HepG2 (cell line): ENCODE results near the gene NOC3L. TPM values are rescaled to one million over a fixed set of nuclear protein-coding genes. Genes with fewer than 3 reads are reported as not detected.

Experiments
- ATAC-seq: fragments of 200-7000 bp; cut with Tn5 transposase; 3 replicates; pipeline ENCODE4 v1.9.1; 2020; ENCODE audit warnings: mild to moderate bottlenecking, moderate library complexity
- BruUV-seq: library from RNA; stranded (reverse); fragments of 400-500 nt; replicated peaks from 2 replicates; lab custom pipeline; 2021; lab: Mats Ljungman, UMichigan
- CTCF ChIA-PET: fragments of 300-600 bp; formaldehyde crosslinking; extraction: SDS; loops from one replicate; lab custom pipeline; 2021; ENCODE audit warnings: low total read pairs, inconsistent platforms, low intra/inter-chr PET ratio; lab: Yijun Ruan, JAX
- POLR2A ChIA-PET: fragments of 350-600 bp; sonication (Branson Sonifier 250); formaldehyde crosslinking; loops from one replicate; lab custom pipeline; 2020; ENCODE audit warnings: antibody characterized with exemption, inconsistent platforms; lab: Yijun Ruan, JAX
- DNase-seq: peaks from one replicate; pipeline ENCODE4 v3.0.0-alpha.2; 2015; ENCODE audit warnings: low spot score
- FAIRE-seq: peaks from 3 replicates; lab custom pipeline; 2011; peaks lifted over from hg19 to GRCh38; lab: Jason Lieb, UNC
- H2AFZ ChIP-seq: one replicate; pipeline ENCODE4 v1.6.1; 2011; ENCODE audit warnings: low read length, inconsistent platforms
- H3K27ac ChIP-seq: fragments of 300-600 bp; 3 replicates; pipeline ENCODE4 v1.8.0; 2011; ENCODE audit warnings: mixed run types, mild to moderate bottlenecking, mixed read lengths, low read length, inconsistent platforms; ENCODE audit not compliant: insufficient read depth; ENCODE audit errors: extremely low read length
- H3K27me3 ChIP-seq, 2 experiments: fragments of 200-600 bp in 1 of 2; 2 replicates in 1 of 2; 3 replicates in 1 of 2; pipeline versions ENCODE4 v1.6.0 to v1.8.0; 2011; ENCODE audit warnings: low read length in 2 of 2, mild to moderate bottlenecking in 2 of 2, moderate library complexity in 2 of 2, inconsistent platforms in 1 of 2; ENCODE audit not compliant: insufficient read depth in 2 of 2, control insufficient read depth in 1 of 2
- H3K36me3 ChIP-seq, 2 experiments: fragments of 200-600 bp in 1 of 2; replicated peaks in 1 of 2; 2 replicates in 1 of 2; 3 replicates in 1 of 2; pipeline versions ENCODE4 v1.5.1 to v1.8.0; 2011; ENCODE audit warnings: low read length in 2 of 2, inconsistent platforms in 1 of 2; ENCODE audit not compliant: insufficient read depth in 2 of 2, control insufficient read depth in 1 of 2
- H3K4me1 ChIP-seq: 2 replicates; pipeline ENCODE4 v1.5.1; 2012; ENCODE audit warnings: low read length, inconsistent platforms; ENCODE audit not compliant: insufficient read depth
- H3K4me2 ChIP-seq: 2 replicates; pipeline ENCODE4 v1.6.0; 2011; ENCODE audit warnings: low read depth, low read length, inconsistent platforms
- H3K4me3 ChIP-seq, 3 experiments: fragments of 200-600 bp in 1 of 3; sonication (generic), shearing (Covaris generic) in 1 of 3; replicated peaks in 1 of 3; 2 replicates each; pipeline ENCODE4 v1.5.1; 2011 to 2016; ENCODE audit warnings: low read length in 3 of 3, inconsistent platforms in 2 of 3, low read depth in 2 of 3, mild to moderate bottlenecking in 2 of 3, control low read depth in 1 of 3, mixed read lengths in 1 of 3; ENCODE audit not compliant: insufficient read depth in 1 of 3
- H3K79me2 ChIP-seq: one replicate; pipeline ENCODE4 v1.6.1; 2011; ENCODE audit warnings: low read length, inconsistent platforms; ENCODE audit not compliant: insufficient read depth
- H3K9ac ChIP-seq: 2 replicates; pipeline ENCODE4 v1.6.0; 2011; ENCODE audit warnings: mild to moderate bottlenecking, low read depth, low read length, inconsistent platforms; ENCODE audit not compliant: insufficient read depth
- H3K9me3 ChIP-seq: 2 replicates; pipeline ENCODE4 v1.5.1; 2012; ENCODE audit warnings: mild to moderate bottlenecking, low read length
- H4K20me1 ChIP-seq: 2 replicates; pipeline ENCODE4 v1.6.0; 2011; ENCODE audit warnings: inconsistent platforms, mild to moderate bottlenecking, low read length, moderate library complexity; ENCODE audit not compliant: insufficient read depth
- ATF4 ChIP-seq, 2 experiments: fragments of 450-650 bp in 1 of 2; sonication (generic) in 1 of 2; formaldehyde crosslinking; IDR thresholded peaks; 2 replicates each; pipeline versions ENCODE4 v1.5.0 to v1.8.0; 2020 to 2022; ENCODE audit warnings: mild to moderate bottlenecking in 1 of 2, missing genetic modification reagents in 1 of 2
- CBX1 ChIP-seq: IDR thresholded peaks from one replicate; pipeline ENCODE4 v1.6.1; 2016; ENCODE audit warnings: antibody characterized with exemption, low read depth
- IRF1 ChIP-seq: sonication (generic); formaldehyde crosslinking; IDR thresholded peaks from 2 replicates; pipeline ENCODE4 v1.4.0; 2020; ENCODE audit warnings: low read depth, mild to moderate bottlenecking, missing genetic modification reagents
- KIAA2018 ChIP-seq: sonication (generic); formaldehyde crosslinking; IDR thresholded peaks from 2 replicates; pipeline ENCODE4 v1.5.0; 2020; ENCODE audit warnings: mild to moderate bottlenecking, missing genetic modification reagents, borderline replicate concordance
- MATR3 ChIP-seq: sonication (generic); formaldehyde crosslinking; IDR thresholded peaks from 2 replicates; pipeline ENCODE4 v1.4.0; 2020; ENCODE audit warnings: missing genetic modification reagents
- NCOR1 ChIP-seq: fragments of 200-600 bp; sonication (generic); IDR thresholded peaks from 2 replicates; pipeline ENCODE4 v1.7.0; 2017; ENCODE audit warnings: antibody characterized with exemption, low read length, borderline replicate concordance
- NFKBIZ ChIP-seq: IDR thresholded peaks from 2 replicates; pipeline ENCODE4 v1.6.1; 2018; ENCODE audit warnings: missing genetic modification reagents, missing compliant biosample characterization
- RBAK ChIP-seq: sonication (generic); formaldehyde crosslinking; IDR thresholded peaks from 2 replicates; pipeline ENCODE4 v1.5.1; 2020; ENCODE audit warnings: mild to moderate bottlenecking, missing genetic modification reagents
- ZNF333 ChIP-seq: sonication (generic); formaldehyde crosslinking; IDR thresholded peaks from 2 replicates; pipeline ENCODE4 v1.4.0; 2020; ENCODE audit warnings: mild to moderate bottlenecking, missing genetic modification reagents, borderline replicate concordance
- ZNF33B ChIP-seq: sonication (generic); formaldehyde crosslinking; IDR thresholded peaks from 2 replicates; pipeline ENCODE4 v1.5.1; 2020; ENCODE audit warnings: mild to moderate bottlenecking, missing genetic modification reagents
- ZNF383 ChIP-seq: sonication (generic); formaldehyde crosslinking; IDR thresholded peaks from 2 replicates; pipeline ENCODE4 v1.4.0; 2020; ENCODE audit warnings: missing genetic modification reagents, mild to moderate bottlenecking, borderline replicate concordance
- ZNF549 ChIP-seq: sonication (generic); formaldehyde crosslinking; IDR thresholded peaks from 2 replicates; pipeline ENCODE4 v1.5.0; 2020; ENCODE audit warnings: missing genetic modification reagents
- ZNF644 ChIP-seq: IDR thresholded peaks from 2 replicates; pipeline ENCODE4 v1.6.1; 2016; ENCODE audit warnings: low read depth
- WGBS: methylation state at CpG from one replicate; pipeline ENCODE4 v1.1.6; 2017; ENCODE audit warnings: low lambda C conversion rate; 5-methylcytosine and 5-hydroxymethylcytosine counted together
- in situ Hi-C: cut with HindIII; loops from 2 replicates; pipeline ENCODE4 v1.10.0; 2017; ENCODE audit warnings: low pct_unique_long_range_greater_than_20kb; ENCODE audit not compliant: extremely low pct_ligation_motif_present
- intact Hi-C: fragments of 100-400 bp; cut with micrococcal nuclease; formaldehyde crosslinking; loops from one replicate; pipeline ENCODE4 v1.10.0; 2022; ENCODE audit not compliant: unreplicated experiment
- polyA plus RNA-seq, 8 experiments: library from polyadenylated mRNA; depleted of rRNA in 3 of 8; stranded (reverse) in 7 of 8; unstranded in 1 of 8; fragments of >200 nt; fragmentation: Illumina TruSeq in 4 of 8; extraction: Trizol in 4 of 8; gene quantifications; 2 replicates each; pipeline versions ENCODE4 v1.2.1 to v1.2.3, GENCODE V29; 2011 to 2016; ENCODE audit warnings: low read depth in 4 of 8, missing spikeins in 1 of 8, mixed read lengths in 1 of 8; ENCODE audit not compliant: insufficient read depth in 1 of 8
- total RNA-seq, 5 experiments: library from RNA; depleted of rRNA; stranded (reverse); fragments of >200 nt; fragmentation: Illumina TruSeq; extraction: Trizol; gene quantifications; 2 replicates each; pipeline ENCODE4 v1.2.3, GENCODE V29; 2016; ENCODE audit warnings: low read depth in 1 of 5

The NOC3L gene
- total and polyA plus RNA-seq, 2 of the 13 experiments (the other 11 are each of a cell fraction or from before 2014, with no cell fraction given), result 7.8 to 36.6 TPM

GRCh38 chr10:94344522-94345122 lies 18.1 kb downstream of the NOC3L start (continued):
- no peak for TF ChIP-seq IRF1 (CRISPR knock-in tag)
- TF ChIP-seq MATR3 (CRISPR knock-in tag), result no peak
- no peak for TF ChIP-seq RBAK (CRISPR knock-in tag)
- no peak for TF ChIP-seq ZNF383
- no peak for TF ChIP-seq ZNF549 (CRISPR knock-in tag)

- H3K79me2 ChIP-seq, result no peaks in the 10 kb centered on the region
- H3K9me3 ChIP-seq, result no peaks in the 10 kb centered on the region
- ATAC-seq, result no peak
- POLR2A ChIA-PET, result no interaction called here
- no peak for FAIRE-seq
- no peaks in the 10 kb centered on the region for H4K20me1 ChIP-seq
- H3K27ac ChIP-seq, result no peak overlapping the region
- no peak overlapping the region for H3K4me2 ChIP-seq
- 95% methylated on average over 3 of the region's 3 CpGs for WGBS
- intact Hi-C loops, result no loop called here
- H3K4me1 ChIP-seq, result no peaks in the 10 kb centered on the region
- in situ Hi-C loops, result no loop called here
- H3K27me3 ChIP-seq, result no peaks in the 10 kb centered on the region
- H3K36me3 ChIP-seq, result peaks cover 10 to 72% of the 10 kb centered on the region in 2 experiments
- DNase-seq, result no peak
- H3K9ac ChIP-seq, result no peak overlapping the region
- H3K4me3 ChIP-seq, result no peak overlapping the region
- H2AFZ ChIP-seq, result no peak overlapping the region
- CTCF ChIA-PET, result no interaction called here
- BruUV-seq, result no TSS peak
- TF ChIP-seq NFKBIZ, result no peak
- no peak for TF ChIP-seq CBX1
- TF ChIP-seq ATF4 (CRISPR knock-in tag; IDR thresholded peaks at IDR 0.05), result no peak
- no peak for TF ChIP-seq NCOR1
- TF ChIP-seq ZNF644 (CRISPR knock-in tag), result no peak
- no peak for TF ChIP-seq ZNF333 (CRISPR knock-in tag)
- TF ChIP-seq ZNF33B, result no peak
- TF ChIP-seq KIAA2018 (CRISPR knock-in tag), result no peak
Measured at GRCh38 chr10:94343151-94343550, 19.6 kb downstream of the NOC3L start.
